H7 (cell line): Measurements from ENCODE around the gene ANXA7. TPM values are rescaled to one million over a fixed set of nuclear protein-coding genes. Genes with fewer than 3 reads are reported as not detected.
"Not testable (repeated sequence)": the region's sequence is repeated elsewhere in the genome, so short reads cannot be mapped to it uniquely, and the experiment has no call there.

Experiments
- DNase-seq: peaks from one replicate; pipeline ENCODE4 v3.0.0; 2012
- H3K27me3 ChIP-seq: 2 replicates; pipeline ENCODE4 v1.6.0; 2011; ENCODE audit warnings: mild to moderate bottlenecking, low read length; ENCODE audit not compliant: control insufficient read depth, insufficient read depth
- H3K36me3 ChIP-seq: replicated peaks from 2 replicates; pipeline ENCODE4 v1.5.1; 2011; ENCODE audit warnings: low read length; ENCODE audit not compliant: control insufficient read depth, insufficient read depth
- H3K4me3 ChIP-seq: 2 replicates; pipeline ENCODE4 v1.5.1; 2011; ENCODE audit warnings: low read depth, mild to moderate bottlenecking, control low read depth, low read length, moderate library complexity; ENCODE audit not compliant: insufficient read depth
- total RNA-seq: library from RNA; depleted of rRNA; stranded (reverse); fragments of >200 nt; shearing (Covaris generic); gene quantifications from 2 replicates; pipeline ENCODE4 v1.2.3, GENCODE V29; 2014

The ANXA7 gene
- total RNA-seq, 1 experiment from 2014 or later = 97.7 TPM

- not testable (repeated sequence) for H3K36me3 ChIP-seq, H3K4me3 ChIP-seq, H3K27me3 ChIP-seq, DNase-seq
These were observed 19.5 kb downstream of the ANXA7 start for GRCh38 chr10:73394325-73394724.

- peaks cover 10% of the 10 kb centered on the region for H3K36me3 ChIP-seq
- H3K27me3 ChIP-seq = no peaks in the 10 kb centered on the region
- DNase-seq = no peak
- H3K4me3 ChIP-seq = no peak overlapping the region
These were observed 25.6 kb downstream of the ANXA7 start for GRCh38 chr10:73388228-73388627.

GRCh38 chr10:73386583-73386982 lies 27.3 kb downstream of the ANXA7 start:
- Histone ChIP-seq H3K4me3 (no peak overlapping the region), H3K27me3 (no peaks in the 10 kb centered on the region), H3K36me3 (peaks cover 11% of the 10 kb centered on the region)
- DNase-seq = no peak

DNA sequence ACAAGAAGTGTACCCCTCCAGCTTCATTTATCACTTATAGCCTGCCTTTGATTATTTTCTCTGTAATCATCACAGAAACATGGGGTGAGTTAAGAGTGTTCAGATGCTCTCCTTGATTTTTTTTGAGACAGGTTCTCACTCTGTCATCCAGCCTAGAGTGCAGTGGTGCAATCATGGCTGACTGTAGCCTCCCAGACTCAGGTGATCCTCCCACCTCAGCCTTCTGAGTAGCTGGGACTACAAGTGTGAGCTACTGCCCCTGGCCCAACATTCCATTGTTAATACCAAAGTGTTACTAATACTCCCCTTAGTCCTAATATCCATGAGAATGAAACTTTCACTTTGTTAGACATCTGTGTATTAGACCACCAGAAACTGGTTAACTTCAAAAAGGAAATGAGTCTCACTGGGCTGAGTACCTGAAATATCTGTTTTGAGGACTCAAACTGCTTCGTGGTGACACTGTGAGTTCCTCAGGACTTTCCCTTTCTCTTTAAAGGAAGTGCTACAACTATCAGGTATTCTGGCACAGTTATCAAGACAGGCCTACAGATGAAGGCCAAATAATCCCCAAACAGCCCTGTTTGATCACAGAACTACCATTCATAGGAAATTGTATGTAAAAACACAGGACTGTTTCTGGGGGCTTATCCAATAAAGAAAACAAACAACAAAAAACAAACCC lies 34.7 kb downstream of the ANXA7 start:
- Histone ChIP-seq H3K4me3 (no peak overlapping the region), H3K27me3 (no peaks in the 10 kb centered on the region), H3K36me3 (peaks cover 12% of the 10 kb centered on the region)
- DNase-seq = no peak

GRCh38 chr10:73376679-73377078 lies 37.2 kb downstream of the ANXA7 start:
- Histone ChIP-seq H3K4me3 (no peak overlapping the region), H3K36me3 (peaks cover 11% of the 10 kb centered on the region), H3K27me3 (no peaks in the 10 kb centered on the region)
- DNase-seq = no peak

DNA sequence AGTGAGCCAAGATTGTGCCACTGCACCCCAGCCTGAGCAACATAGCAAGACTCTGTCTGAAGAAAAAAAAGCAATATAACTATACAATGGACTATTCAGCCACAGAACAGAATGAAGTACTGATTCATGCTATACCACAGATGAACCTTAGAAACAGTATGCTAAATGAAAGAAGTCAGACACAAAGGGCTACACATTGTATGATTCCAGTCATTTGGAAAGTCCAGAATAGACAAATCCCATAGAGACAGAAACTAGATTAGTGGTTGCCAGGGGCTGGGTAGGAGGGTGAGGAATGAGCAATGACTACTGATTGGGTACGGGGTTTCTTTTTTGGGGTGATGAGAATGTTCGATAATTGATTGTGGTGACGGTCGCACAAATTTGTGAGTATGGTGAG lies 45.6 kb downstream of the ANXA7 start:
- Histone ChIP-seq H3K27me3 (no peaks in the 10 kb centered on the region), H3K36me3 (no peaks in the 10 kb centered on the region; the same call in none of the 2 replicates), H3K4me3 (no peak overlapping the region)
- DNase-seq = no peak

DNA sequence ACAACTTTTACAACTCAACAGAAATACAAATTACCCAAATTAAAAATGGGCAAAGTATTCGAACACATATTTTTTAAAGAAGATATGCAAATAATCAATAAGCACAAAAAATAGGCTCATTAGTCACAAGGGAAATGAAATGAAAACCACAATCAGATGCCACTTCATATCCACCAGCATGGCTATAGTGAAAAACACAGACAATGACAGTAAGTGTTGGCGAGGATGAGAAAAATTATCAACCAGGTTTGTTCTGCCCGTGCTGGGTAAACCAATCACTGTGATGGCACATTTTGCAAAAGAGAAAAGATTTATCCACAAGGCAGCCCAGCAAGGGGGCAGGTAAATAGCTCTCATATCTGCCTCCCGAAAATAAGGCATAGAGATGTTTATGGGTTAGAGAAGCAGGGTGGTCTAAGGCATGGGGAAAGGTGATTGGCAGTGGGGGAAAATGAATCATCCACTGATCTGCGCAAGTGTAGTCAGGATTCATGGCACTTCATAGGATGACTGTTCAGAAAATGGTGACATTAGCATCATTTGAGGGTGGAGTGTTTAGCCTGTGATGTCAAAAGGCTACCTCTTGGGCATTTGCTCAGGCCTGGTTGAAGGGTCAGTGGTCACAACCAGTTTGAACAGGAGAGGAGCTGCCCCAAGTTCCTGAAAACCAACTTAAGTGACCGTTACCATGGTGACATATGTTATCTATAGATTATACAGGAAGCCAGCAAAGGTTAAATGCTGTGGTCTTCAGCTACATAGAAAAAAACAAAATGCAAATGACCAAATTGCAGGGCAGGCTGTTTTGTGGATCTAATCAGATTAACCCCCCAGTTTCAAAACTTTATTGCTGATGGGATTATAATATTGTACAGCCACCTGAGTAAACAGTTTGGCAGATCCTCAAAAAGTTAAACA lies 47.2 kb downstream of the ANXA7 start:
- Histone ChIP-seq H3K4me3 (no peak overlapping the region), H3K36me3 (no peaks in the 10 kb centered on the region; the same call in none of the 2 replicates), H3K27me3 (no peaks in the 10 kb centered on the region)
- no peak for DNase-seq

DNA sequence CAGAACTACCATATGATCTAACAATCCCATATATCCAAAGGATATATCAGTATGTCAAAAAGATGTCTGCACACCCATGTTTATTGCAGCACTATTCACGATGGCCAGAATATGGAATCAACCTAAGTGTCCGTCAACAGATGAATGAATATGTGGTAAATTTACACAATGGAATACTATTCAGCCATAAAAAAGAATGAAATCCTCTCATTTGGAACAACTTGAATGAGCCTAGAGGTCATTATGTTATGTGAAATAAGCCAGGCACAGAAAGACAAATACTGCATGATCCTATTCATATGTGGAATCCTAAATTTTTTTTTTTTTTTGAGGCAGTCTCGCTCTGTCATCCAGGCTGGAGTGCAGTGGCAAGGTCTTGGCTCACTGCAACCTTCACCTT lies 48.9 kb downstream of the ANXA7 start:
- H3K36me3 ChIP-seq = no peaks in the 10 kb centered on the region; the same call in none of the 2 replicates
- H3K4me3 ChIP-seq = no peak overlapping the region
- no peaks in the 10 kb centered on the region for H3K27me3 ChIP-seq
- no peak for DNase-seq

- Histone ChIP-seq H3K27me3 (peaks cover 4% of the 10 kb centered on the region; the same call in 1 of the 2 replicates), H3K4me3 (no peak overlapping the region), H3K36me3 (no peaks in the 10 kb centered on the region)
- DNase-seq = no peak
These were observed 54.4 kb downstream of the ANXA7 start for GRCh38 chr10:73359492-73359891.

GRCh38 chr10:73358331-73359279 lies 55.3 kb downstream of the ANXA7 start, which contains the start of gene CFAP70:
TSS of gene CFAP70 (minus strand) at chr10:73358864. CDS start at chr10:73354796, 4,068 bp downstream.
- peak; percentile 94 for DNase-seq
- Histone ChIP-seq H3K4me3 (peak within 1 kb of the TSS; percentile 68), H3K27me3 (peaks cover 4% of the 10 kb centered on the region; the same call in 1 of the 2 replicates), H3K36me3 (no peaks in the 10 kb centered on the region)

- no peak for DNase-seq
- Histone ChIP-seq H3K27me3 (peaks cover 4% of the 10 kb centered on the region; the same call in 1 of the 2 replicates), H3K36me3 (no peaks in the 10 kb centered on the region), H3K4me3 (peak overlapping the region; percentile 68)
These were observed 56.0 kb downstream of the ANXA7 start for GRCh38 chr10:73357821-73358220.

DNA sequence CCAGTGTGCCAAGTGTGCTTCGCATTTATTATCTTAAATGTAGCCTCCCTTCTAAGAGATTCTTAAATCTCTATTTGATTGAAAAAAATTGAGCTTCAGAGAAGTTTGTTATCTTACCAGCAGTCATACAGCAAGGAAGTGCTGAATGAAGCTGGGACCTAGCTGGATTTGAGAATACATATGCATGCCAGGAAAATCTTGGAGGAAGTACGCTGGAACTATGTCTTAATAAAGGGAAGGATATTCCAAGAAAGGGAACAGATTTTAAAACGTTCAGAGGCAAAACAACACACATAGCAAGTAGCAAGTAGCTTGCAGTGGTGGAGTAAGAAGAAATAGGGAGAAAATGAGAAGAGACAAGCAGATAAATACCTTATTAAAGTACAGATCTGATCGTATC lies 56.7 kb downstream of the ANXA7 start:
- peaks cover 4% of the 10 kb centered on the region; the same call in 1 of the 2 replicates for H3K27me3 ChIP-seq
- no peak for DNase-seq
- no peak overlapping the region for H3K4me3 ChIP-seq
- H3K36me3 ChIP-seq = no peaks in the 10 kb centered on the region

GRCh38 chr10:73344269-73344668 lies 69.6 kb downstream of the ANXA7 start:
- Histone ChIP-seq H3K4me3 (no peak overlapping the region), H3K27me3 (no peaks in the 10 kb centered on the region), H3K36me3 (no peaks in the 10 kb centered on the region)
- no peak for DNase-seq

GRCh38 chr10:73340121-73340520 lies 73.7 kb downstream of the ANXA7 start:
- Histone ChIP-seq H3K36me3 (no peaks in the 10 kb centered on the region), H3K27me3 (no peaks in the 10 kb centered on the region), H3K4me3 (no peak overlapping the region)
- DNase-seq = no peak
